Astrocyte (in vitro differentiated cells and primary cell): ENCODE results near the gene ZXDB.

Experiments used
- EZH2 ChIP-seq: IDR thresholded peaks from 2 replicates; pipeline ENCODE4 v1.6.1; 2012; ENCODE audit warnings: mild to moderate bottlenecking, low read length, inconsistent platforms; ENCODE audit not compliant: insufficient read depth
- TF ChIP-seq, protein P1 (sequence below): IDR thresholded peaks from 2 replicates; pipeline ENCODE4 v1.5.1; 2011; ENCODE audit warnings: low read depth, mild to moderate bottlenecking, inconsistent platforms, low read length, moderate library complexity; ENCODE audit not compliant: insufficient read depth

DNA sequence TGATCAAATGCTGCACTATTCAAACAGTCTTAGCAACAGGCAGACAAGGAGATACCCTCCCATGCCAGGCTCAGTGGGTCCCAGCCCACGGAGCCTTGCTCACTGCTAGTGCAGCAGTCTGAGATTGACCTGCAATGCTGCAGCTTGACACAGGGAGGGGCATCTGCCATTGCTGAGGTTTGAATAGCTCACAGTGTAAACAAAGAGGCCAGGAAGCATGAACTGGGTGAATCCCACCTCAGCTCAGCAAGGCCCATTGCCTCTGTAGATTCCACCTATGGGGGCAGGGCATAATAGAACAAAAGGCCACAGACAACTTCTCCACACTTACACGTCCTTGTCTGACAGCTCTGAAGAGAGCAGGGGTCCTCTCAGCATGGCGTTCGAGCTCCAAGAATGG, 26.6 kb upstream of the ZXDB start:
- TF ChIP-seq, protein P1, sequence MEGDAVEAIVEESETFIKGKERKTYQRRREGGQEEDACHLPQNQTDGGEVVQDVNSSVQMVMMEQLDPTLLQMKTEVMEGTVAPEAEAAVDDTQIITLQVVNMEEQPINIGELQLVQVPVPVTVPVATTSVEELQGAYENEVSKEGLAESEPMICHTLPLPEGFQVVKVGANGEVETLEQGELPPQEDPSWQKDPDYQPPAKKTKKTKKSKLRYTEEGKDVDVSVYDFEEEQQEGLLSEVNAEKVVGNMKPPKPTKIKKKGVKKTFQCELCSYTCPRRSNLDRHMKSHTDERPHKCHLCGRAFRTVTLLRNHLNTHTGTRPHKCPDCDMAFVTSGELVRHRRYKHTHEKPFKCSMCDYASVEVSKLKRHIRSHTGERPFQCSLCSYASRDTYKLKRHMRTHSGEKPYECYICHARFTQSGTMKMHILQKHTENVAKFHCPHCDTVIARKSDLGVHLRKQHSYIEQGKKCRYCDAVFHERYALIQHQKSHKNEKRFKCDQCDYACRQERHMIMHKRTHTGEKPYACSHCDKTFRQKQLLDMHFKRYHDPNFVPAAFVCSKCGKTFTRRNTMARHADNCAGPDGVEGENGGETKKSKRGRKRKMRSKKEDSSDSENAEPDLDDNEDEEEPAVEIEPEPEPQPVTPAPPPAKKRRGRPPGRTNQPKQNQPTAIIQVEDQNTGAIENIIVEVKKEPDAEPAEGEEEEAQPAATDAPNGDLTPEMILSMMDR: no peak
- no peak for TF ChIP-seq EZH2
